GM19240 (cell line): ENCODE measurements around the gene VPS37D.
"Not testable (repeated sequence)": the region's sequence is repeated elsewhere in the genome, so short reads cannot be mapped to it uniquely, and the experiment has no call there.

ENCODE experiments used
- DNase-seq: peaks from one replicate; pipeline ENCODE4 v3.0.0; 2011; ENCODE audit warnings: low spot score; ENCODE audit not compliant: insufficient read length

The VPS37D gene

GRCh38 chr7:73645643-73646174, 21.9 kb upstream of the VPS37D start:
- no peak for DNase-seq

DNA sequence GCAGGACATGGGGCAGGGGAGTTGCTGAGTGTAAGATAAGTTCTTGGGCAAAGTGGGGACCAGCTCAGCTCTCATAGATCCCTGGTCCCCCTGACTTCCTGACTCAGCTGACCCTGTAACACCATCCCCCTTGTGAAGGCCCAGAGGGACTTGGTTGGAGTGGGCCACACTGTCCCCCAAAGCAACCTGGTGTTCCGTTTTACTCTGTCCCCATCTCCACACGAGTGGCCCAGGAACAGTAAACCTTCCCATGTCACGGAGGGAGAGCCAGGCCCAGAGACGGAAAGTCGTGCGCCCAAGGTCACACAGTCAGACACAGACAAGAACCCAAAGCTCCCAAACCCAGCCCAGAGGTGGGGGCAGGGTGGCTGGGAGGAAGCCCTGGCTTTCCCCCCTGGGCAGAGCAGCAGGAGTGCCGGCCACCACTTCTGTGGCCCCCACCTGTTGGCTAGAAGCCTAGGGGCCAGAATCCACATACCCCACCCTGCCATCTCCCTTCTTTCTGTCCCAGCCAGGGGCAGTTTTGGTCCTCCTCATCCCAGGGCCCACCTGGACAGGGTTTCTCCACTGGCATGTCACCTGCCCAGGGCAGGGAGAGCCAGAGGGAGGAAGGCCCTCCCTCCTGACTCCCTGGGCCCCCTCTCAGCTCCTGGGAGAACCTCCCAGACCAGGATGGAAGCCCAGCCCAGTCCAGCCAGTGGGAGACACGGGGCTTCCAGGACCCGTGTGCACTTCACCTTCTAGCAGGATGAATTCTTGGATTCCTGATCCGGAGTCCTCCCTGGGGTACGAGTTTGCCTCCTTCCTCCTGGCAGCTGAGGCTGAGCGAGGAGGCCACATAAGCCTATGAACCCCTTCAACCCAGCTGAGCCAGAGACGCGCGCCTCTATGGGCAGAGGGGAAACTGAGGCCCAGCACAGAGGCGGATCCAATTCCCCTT, 20.6 kb upstream of the VPS37D start:
- DNase-seq: no peak

DNA sequence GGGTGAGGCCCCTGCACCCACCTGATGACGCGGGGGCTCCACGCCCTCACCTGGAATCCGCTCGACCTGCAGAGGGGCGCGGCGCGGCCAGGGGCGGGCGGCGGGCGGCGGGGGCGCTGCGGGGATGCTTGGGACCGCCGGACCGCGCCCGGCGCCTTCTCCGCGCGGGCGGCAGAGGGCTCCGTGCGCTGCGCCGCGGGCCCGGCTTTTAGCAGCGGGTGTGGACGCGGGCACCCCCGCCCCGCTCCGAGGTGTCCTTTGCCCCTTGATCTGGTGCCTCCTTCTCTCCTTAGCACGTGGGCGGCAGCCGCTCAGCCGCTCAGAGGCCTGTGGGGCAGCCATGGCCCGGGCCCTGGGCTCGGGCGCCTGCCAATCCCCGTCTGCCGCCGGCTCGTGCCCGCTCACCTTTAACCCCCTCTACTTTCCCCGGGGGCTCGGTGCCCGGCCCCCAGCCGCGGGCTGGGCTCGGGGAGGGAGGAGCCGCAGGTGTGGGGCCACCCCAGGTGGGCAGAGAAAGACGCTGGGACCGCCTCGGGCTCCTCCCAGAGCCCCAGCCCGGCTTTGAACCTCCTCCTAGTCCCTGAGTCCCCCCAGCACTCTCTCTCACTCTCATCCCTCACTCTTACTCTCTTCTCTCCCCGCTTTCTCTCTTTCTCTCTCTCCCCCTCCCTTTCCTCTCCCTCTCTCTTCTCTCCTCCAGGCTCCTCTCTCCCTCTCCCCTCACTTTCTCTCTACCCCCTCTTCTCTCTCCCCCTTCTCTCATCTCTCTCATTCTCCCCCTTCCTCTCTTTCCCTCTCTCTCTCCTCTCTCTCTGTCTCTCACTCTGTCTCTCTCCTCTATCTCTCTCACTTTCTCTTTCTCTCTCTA, 19.7 kb upstream of the VPS37D start:
- DNase-seq: no peak

GRCh38 chr7:73648593-73649332, 18.9 kb upstream of the VPS37D start:
- no peak for DNase-seq

GRCh38 chr7:73649576-73649975, 18.1 kb upstream of the VPS37D start:
- DNase-seq: no peak

DNA sequence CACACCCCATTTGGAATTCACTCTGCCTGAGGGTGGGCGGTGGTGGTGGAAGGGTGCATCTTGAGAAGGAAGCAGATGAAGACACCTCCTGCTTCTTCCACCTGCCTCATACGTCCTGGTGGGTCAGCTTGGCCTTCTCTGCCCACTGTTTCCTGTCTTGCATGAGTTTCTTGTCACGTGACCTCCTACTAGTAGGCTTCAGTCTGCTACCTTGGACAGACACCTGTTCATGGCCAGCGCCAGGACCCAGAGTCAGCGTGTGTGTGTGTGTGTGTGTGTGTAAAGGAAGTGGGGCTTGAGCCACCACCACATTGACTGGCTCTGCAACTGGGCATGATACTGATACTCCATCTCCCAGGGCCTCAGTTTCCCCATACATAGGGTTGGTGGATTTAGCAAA, 17.1 kb upstream of the VPS37D start:
- no peak for DNase-seq

DNA sequence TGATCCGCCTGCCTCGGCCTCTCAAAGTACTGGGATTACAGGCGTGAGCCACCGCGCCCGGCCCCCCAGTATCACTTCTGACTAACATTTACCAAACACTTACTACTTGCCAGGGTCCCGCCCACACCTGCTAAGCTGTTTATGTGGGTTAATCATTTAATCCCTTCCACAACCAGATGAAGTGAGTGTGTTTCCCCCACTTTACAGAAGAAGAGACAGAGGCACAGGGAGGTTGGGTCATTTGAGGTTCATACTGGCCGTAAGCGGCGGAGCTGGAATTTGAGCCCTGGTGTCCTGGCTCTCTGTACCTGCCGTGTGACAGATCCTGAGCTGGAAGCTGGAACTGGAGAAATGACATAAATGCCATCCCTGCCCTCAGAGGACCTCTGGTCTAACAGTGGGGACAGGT, 15.1 kb upstream of the VPS37D start:
- DNase-seq: no peak

GRCh38 chr7:73655309-73655708, 12.3 kb upstream of the VPS37D start:
- DNase-seq: not testable (repeated sequence)

DNA sequence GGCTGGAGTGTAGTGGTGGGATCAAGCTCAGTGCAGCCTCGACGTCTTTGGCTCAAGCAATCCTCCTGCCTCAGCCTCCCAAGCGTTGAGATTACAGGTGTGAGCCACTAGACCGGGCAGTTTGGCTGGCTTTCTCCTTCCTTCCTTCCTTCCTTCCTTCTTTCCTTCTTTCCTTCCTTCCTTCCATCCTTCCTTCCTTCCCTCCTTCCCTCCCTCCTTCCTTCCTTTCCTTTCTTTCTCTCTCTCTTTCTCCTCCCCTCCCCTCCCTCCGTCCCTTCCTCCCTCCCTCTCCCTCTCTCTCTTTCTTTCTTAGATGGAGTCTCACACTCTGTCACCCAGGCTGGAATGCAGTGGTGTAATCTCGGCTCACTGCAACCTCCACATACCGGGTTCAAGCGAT, 7.6 kb upstream of the VPS37D start:
- DNase-seq: no peak

- DNase-seq: not testable (repeated sequence)
Observed at GRCh38 chr7:73660594-73660993, 7.0 kb upstream of the VPS37D start.

GRCh38 chr7:73663033-73663432, 4.6 kb upstream of the VPS37D start:
- DNase-seq: no peak

GRCh38 chr7:73668103-73668885, 663 bp downstream of the VPS37D start:
- no peak for DNase-seq

DNA sequence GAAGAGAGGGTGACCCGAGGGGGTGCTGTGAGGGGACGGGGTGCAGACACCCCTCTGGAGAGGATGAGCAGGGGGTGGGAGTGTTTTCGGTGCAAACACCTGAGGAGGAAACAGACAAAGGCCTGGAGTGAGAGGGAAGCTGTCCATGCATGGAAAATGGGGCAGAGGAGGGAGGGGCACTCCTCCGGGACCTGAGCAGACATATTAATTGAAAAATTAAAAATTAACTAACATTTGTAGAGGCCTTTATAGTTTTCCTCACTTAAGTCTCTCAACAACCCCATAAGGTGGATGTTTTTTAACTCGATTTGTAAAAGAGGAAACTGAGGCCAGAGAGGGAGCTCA, 1.2 kb downstream of the VPS37D start:
- DNase-seq: no peak

- DNase-seq: no peak
Observed at GRCh38 chr7:73669288-73669701, 1.7 kb downstream of the VPS37D start.

- no peak for DNase-seq
Observed at GRCh38 chr7:73669858-73670385, 2.3 kb downstream of the VPS37D start.

DNA sequence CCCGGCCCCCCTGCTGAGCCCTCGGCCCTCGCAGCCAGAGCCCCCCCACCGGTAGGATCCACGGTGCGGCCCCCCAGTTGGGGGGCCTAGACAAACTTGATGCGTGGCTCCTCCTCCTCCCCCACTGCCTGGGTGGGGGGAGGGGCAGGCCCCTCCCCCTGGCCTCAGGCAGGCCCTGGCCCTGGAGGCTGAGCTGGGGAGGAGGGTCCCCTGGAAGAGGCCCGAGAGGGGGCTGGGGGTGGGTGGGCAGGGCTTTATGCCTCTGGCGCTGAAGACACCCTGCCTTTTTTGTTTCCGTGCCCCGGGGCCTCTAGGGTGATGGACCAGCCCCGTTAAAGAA, 3.7 kb downstream of the VPS37D start:
- DNase-seq: no peak

- no peak for DNase-seq
Observed at GRCh38 chr7:73671857-73672445, 4.3 kb downstream of the VPS37D start.

DNA sequence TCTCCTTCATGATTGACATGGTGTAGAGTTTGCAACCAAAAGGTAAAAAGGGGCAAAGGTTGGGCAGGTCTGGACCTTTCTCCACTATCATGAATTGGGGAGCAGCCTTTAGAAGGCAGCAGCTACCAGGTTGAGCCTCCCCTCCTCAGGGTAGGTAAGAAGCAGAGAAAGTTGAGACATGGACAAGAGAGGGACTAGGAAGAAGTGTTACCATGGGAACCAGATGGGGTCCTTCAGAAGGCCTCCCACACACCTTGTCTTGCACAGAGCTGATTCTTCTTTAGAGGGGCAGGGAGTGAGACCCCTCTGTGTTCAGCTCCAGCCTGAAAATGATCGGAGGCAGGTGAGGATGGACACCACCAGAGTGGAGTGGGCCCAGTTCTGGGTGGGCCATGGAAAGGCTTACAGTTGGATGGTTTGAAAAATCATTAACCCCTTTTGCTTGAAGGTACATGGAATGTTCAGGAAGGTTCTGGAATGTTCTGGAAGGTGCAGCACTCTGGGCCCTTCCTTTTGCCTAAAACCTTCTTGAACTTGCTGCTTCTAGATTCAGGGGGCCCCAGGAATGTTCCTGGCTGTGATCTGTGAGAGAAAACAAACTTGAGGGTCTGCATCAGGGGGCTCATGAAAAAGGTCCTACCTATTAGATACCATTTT, 7.0 kb downstream of the VPS37D start:
- DNase-seq: no peak

DNA sequence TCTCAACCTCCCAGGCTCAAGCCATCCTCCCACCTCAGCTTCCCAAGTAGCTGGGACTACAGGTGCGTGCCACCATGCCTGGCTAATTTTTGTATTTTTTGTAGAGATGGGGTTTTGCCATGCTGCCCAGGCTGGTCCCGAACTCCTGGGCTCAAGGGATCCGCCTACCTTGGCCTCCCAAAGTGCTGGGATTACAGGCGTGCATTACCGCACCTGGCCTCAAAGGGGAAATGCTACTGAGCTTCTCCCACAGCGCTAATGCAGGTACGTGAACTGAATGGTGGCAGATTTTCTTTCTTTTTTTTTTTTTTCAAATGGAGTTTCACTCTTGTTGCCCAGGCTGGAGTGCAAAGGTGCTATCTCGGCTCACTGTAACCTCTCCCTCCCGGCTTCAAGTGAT, 8.4 kb downstream of the VPS37D start:
- not testable (repeated sequence) for DNase-seq

GRCh38 chr7:73678862-73679261, 11.2 kb downstream of the VPS37D start:
- no peak for DNase-seq
